Gastrocnemius medialis (tissue), 4 donors: ENCODE results near the gene AFF3. TPM values are rescaled to one million over a fixed set of nuclear protein-coding genes. Genes with fewer than 3 reads are reported as not detected.

Experiments
- ATAC-seq, 2 donors: fragments of 150-250 bp; one replicate each; pipeline ENCODE4 v1.9.1; 2016
- DNase-seq, 2 donors: peaks; one replicate each; pipeline ENCODE4 v3.0.0-alpha.2; 2019
- H3K27ac ChIP-seq, 4 donors: fragments of 200-600 bp; sonication (generic); 1 replicate in 1 of 4; 2 replicates in 3 of 4; pipeline ENCODE4 v1.5.1; 2016 to 2018; ENCODE audit warnings: mild to moderate bottlenecking in 2 of 4, moderate library complexity in 1 of 4
- H3K27me3 ChIP-seq, 3 donors: fragments of 200-600 bp; sonication (generic) in 2 of 3; 1 replicate in 1 of 3; 2 replicates in 2 of 3; pipeline versions ENCODE4 v1.5.1 to v1.6.0; 2016 to 2019; ENCODE audit warnings: mild to moderate bottlenecking in 1 of 3, moderate library complexity in 1 of 3
- H3K36me3 ChIP-seq, 2 donors: fragments of 200-600 bp; sonication (generic) in 1 of 2; one replicate each; pipeline ENCODE4 v1.5.1; 2017 to 2018
- H3K4me1 ChIP-seq, 2 donors: fragments of 200-600 bp; sonication (generic) in 1 of 2; one replicate each; pipeline ENCODE4 v1.5.1; 2016 to 2017; ENCODE audit warnings: mild to moderate bottlenecking in 2 of 2
- H3K4me3 ChIP-seq, 4 donors: fragments of 200-600 bp; sonication (generic) in 3 of 4; 1 replicate in 1 of 4; 2 replicates in 3 of 4; pipeline ENCODE4 v1.5.1; 2016 to 2019; ENCODE audit warnings: mild to moderate bottlenecking in 2 of 4
- H3K9me3 ChIP-seq, 3 donors: fragments of 200-600 bp; sonication (generic) in 2 of 3; 1 replicate in 1 of 3; 2 replicates in 2 of 3; pipeline ENCODE4 v1.5.1; 2016 to 2019
- CTCF ChIP-seq, 5 experiments: fragments of 450-650 bp in 3 of 5; fragments of 200-600 bp in 2 of 5; sonication (generic) in 2 of 5; IDR thresholded peaks in 4 of 5; conservative IDR thresholded peaks in 1 of 5; 1 replicate in 4 of 5; 2 replicates in 1 of 5; pipeline ENCODE4 v1.5.1; 2016 to 2019; ENCODE audit warnings: antibody characterized with exemption in 5 of 5, mild to moderate bottlenecking in 3 of 5, moderate library complexity in 3 of 5
- POLR2A ChIP-seq, 2 donors: fragments of 450-650 bp; IDR thresholded peaks; one replicate each; pipeline ENCODE4 v1.6.1; 2017; ENCODE audit warnings: antibody characterized with exemption in 2 of 2, mild to moderate bottlenecking in 2 of 2, moderate library complexity in 2 of 2
- in situ Hi-C, 4 donors: fragments of 200-750 bp; cut with MboI; loops; one replicate each; pipeline versions ENCODE4 v1.15.0 to v1.8.0; 2017; ENCODE audit warnings: low sequenced_read_pairs in 4 of 4
- intact Hi-C: fragments of 100-400 bp; cut with DNase I; formaldehyde crosslinking; loops from one replicate; pipeline ENCODE4 v1.15.1; 2023; ENCODE audit warnings: low total_unique reads
- total RNA-seq, 4 donors: library from RNA; depleted of rRNA; stranded (reverse); fragments of >200 nt; gene quantifications; one replicate each; pipeline versions ENCODE4 v1.1.0 to v1.2.3, GENCODE V29; 2016

Gene AFF3
- total RNA-seq, 4 donors from 2014 or later = 0.22 to 0.55 (median 0.47) TPM

DNA sequence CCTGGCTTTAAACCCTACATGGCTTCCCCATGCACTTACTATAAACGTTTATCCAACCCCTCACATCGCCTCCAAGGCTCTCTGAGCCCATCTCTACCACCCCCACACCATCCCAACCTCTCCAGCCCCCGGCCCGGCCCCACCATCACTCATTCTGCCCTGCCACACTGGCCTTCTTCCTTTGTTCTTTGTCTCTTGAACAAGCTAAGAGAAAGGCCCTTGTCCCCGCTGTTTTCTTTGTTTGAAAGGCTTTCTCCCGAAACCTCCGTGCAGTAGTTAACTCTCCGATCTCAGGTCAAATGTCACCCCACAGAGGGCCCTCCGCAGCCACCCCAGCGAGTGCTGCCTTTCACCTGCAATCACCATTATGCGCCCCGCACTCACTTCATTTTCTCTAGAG, 100.4 kb downstream of the AFF3 start:
- TF ChIP-seq POLR2A (IDR thresholded peaks at IDR 0.05) (no peak), CTCF (IDR thresholded peaks at IDR 0.05 in 4 of 5, conservative IDR thresholded peaks at IDR 0.05 in 1 of 5) (no peak)
- no peak for DNase-seq
- intact Hi-C loops = no loop called here

GRCh38 chr2:100041385-100041784, 101.0 kb downstream of the AFF3 start:
- intact Hi-C loops = no loop called here
- H3K4me3 ChIP-seq = no peak overlapping the region
- in situ Hi-C loops = no loop called here
- ATAC-seq (no peak), DNase-seq (no peak)
- H3K36me3 ChIP-seq = no peaks in the 10 kb centered on the region
- no peak overlapping the region for H3K27ac ChIP-seq
- H3K4me1 ChIP-seq = no peaks in the 10 kb centered on the region
- TF ChIP-seq CTCF (IDR thresholded peaks at IDR 0.05 in 4 of 5, conservative IDR thresholded peaks at IDR 0.05 in 1 of 5) = no peak
- no peak for TF ChIP-seq POLR2A (IDR thresholded peaks at IDR 0.05)
- peaks cover 0 to 5% (median 0%) of the 10 kb centered on the region in 3 donors for H3K27me3 ChIP-seq
- no peaks in the 10 kb centered on the region for H3K9me3 ChIP-seq

More for the DNA sequence above, 100.4 kb downstream of the AFF3 start:
- no peak for ATAC-seq
- Histone ChIP-seq H3K4me3 (no peak overlapping the region), H3K36me3 (no peaks in the 10 kb centered on the region), H3K9me3 (no peaks in the 10 kb centered on the region), H3K4me1 (no peaks in the 10 kb centered on the region), H3K27ac (no peak overlapping the region), H3K27me3 (peaks cover 0 to 5% (median 0%) of the 10 kb centered on the region in 3 donors)
- in situ Hi-C loops = no loop called here

DNA sequence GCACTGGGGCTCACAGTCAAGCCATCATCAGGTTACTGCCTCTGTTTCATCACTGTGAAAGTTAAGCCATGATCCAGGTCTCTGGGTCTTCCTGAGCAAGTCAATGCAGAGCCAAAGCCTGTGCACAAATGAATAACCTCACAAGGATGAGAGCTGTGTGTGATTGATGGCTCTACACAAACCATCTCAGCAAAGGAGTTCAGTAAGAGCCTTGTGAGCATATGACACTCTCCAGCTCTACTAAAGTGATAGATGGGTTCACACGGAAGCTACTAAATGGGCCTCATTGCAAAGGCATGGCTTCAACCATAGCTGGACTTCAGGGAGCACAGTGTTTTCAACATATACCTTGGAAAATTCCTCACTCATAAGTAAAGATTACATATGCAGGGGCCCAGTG, 101.5 kb downstream of the AFF3 start:
- in situ Hi-C loops (no loop called here), intact Hi-C loops (no loop called here)
- H3K9me3 ChIP-seq = no peaks in the 10 kb centered on the region
- H3K27ac ChIP-seq = no peak overlapping the region
- no peak overlapping the region for H3K4me3 ChIP-seq
- no peak for DNase-seq
- peaks cover 0 to 5% (median 0%) of the 10 kb centered on the region in 3 donors for H3K27me3 ChIP-seq
- H3K4me1 ChIP-seq = no peaks in the 10 kb centered on the region
- no peaks in the 10 kb centered on the region for H3K36me3 ChIP-seq
- no peak for ATAC-seq
- no peak for TF ChIP-seq CTCF (IDR thresholded peaks at IDR 0.05 in 4 of 5, conservative IDR thresholded peaks at IDR 0.05 in 1 of 5)
- no peak for TF ChIP-seq POLR2A (IDR thresholded peaks at IDR 0.05)

DNA sequence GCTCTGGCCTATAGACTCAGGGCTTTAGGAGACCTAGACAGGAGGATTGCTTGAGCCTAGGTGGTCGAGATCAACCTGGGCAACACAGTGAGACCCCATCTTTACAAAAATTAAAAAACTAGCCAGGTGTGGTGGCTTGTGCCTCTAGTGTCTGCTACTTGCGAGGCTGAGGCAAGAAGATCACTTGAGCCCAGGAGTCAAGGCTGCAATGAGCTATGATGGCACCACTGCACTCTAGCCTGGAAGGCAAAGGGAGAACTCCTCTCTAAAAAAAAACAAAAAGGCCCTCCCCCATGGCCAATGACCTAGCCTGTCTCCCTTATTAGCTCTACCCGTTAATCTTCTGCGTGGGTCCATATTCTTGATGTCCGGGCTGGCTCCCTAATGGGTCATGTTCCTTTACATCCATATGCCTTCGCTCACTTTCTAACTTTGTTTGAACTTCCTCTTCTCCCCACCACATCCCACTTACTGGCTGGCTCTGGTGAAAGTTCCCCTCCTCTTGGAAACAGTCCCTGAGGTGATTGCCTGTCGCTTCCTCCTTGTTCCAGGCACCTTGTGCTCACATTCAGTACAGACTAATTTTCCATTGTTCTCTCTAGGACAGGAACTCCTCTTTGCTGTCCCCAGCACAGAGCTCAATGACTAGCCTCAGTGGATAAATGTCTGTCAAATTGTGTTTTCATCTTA, 103.0 kb downstream of the AFF3 start:
- no peak overlapping the region for H3K27ac ChIP-seq
- DNase-seq = no peak
- TF ChIP-seq CTCF (IDR thresholded peaks at IDR 0.05 in 4 of 5, conservative IDR thresholded peaks at IDR 0.05 in 1 of 5) (no peak), POLR2A (IDR thresholded peaks at IDR 0.05) (no peak)
- H3K4me3 ChIP-seq = no peak overlapping the region
- intact Hi-C loops = no loop called here
- ATAC-seq = no peak
- H3K9me3 ChIP-seq = no peaks in the 10 kb centered on the region
- H3K27me3 ChIP-seq = peaks cover 0 to 5% (median 0%) of the 10 kb centered on the region in 3 donors
- H3K4me1 ChIP-seq = no peaks in the 10 kb centered on the region
- no peaks in the 10 kb centered on the region for H3K36me3 ChIP-seq
- in situ Hi-C loops = no loop called here

- H3K36me3 ChIP-seq = no peaks in the 10 kb centered on the region
- H3K27ac ChIP-seq = no peak overlapping the region
- H3K9me3 ChIP-seq = no peaks in the 10 kb centered on the region
- TF ChIP-seq POLR2A (IDR thresholded peaks at IDR 0.05) = no peak
- no peak for TF ChIP-seq CTCF (IDR thresholded peaks at IDR 0.05 in 4 of 5, conservative IDR thresholded peaks at IDR 0.05 in 1 of 5)
- no peak overlapping the region for H3K4me3 ChIP-seq
- H3K27me3 ChIP-seq = no peaks in the 10 kb centered on the region
- in situ Hi-C loops = no loop called here
- DNase-seq (no peak), ATAC-seq (no peak)
- no peaks in the 10 kb centered on the region for H3K4me1 ChIP-seq
- intact Hi-C loops = no loop called here
These were observed 104.4 kb downstream of the AFF3 start for GRCh38 chr2:100038011-100038410.
